GM19239 (cell line): ENCODE data around the gene SKI.

Experiments used
- DNase-seq: peaks from one replicate; pipeline ENCODE4 v3.0.0; 2011; ENCODE audit warnings: low spot score; ENCODE audit not compliant: insufficient read length
- FAIRE-seq: peaks from 2 replicates; lab custom pipeline; 2011; peaks lifted over from hg19 to GRCh38; lab: Jason Lieb, UNC

Gene SKI

DNA sequence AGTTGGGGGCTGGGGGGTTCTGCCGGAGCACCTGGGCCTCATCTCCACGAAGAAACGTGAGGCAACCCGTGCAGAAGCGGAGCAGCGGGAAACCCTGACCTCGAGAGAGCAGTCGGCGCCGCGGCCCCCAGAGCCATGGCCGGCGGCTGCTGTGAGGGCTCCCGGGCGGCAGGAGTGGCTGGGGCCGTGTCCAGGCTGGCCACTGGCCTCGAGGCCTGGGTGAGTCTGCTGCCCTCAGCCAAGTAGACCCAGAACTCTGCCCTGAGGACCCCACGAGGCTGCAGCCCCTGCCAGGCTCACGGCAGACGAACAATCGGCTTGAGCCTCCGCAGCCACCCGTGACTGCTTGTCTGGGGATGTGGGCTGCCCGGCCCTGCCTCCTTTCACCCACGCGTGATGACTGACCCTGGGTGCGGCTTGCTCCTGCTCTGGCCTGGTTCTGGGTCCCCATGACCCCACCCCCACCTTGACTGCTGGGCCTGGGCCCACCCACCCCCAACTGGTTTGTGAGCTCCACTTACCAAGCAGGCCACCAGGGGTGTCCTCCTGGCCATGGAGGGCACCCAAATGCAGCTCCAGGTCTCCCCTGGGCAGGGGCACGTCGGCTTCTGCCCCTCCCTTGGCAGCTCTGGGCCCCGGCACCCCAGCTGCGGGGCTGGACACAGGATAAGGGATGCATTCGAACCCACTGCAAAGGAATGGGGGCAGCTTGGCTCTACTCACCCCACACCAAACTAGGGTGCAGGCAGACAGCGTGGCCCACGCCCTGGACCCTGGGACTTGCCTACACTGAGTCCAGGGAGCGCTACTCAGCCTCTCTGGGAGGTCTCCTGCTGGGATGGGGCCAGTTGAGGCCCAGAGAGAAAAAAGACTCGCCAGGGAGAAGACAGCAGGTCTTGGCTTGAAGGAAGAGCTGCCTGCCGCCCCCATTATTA lies 129.1 kb downstream of the SKI start:
- no peak for FAIRE-seq
- no peak for DNase-seq

DNA sequence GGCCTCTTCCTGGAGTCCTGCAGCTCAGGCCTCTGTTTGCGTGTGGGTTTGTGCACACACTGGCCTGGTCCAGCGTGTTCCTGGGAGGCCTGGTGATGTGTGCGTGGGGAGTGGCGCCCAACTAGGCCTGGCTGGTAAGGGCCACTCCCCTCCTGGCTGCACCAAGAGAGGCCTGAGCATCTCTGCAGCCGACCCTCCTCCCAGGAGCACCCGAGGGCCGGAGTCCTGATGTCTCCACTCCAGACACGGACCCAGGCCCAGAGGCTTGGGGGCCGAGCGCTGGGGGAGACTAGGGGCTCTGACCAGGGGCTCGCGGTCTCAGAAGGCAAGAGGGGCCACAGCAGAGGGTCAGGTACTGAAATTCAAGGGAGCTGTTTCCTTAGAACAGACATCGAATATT lies 130.0 kb downstream of the SKI start:
- DNase-seq (no peak), FAIRE-seq (no peak)

DNA sequence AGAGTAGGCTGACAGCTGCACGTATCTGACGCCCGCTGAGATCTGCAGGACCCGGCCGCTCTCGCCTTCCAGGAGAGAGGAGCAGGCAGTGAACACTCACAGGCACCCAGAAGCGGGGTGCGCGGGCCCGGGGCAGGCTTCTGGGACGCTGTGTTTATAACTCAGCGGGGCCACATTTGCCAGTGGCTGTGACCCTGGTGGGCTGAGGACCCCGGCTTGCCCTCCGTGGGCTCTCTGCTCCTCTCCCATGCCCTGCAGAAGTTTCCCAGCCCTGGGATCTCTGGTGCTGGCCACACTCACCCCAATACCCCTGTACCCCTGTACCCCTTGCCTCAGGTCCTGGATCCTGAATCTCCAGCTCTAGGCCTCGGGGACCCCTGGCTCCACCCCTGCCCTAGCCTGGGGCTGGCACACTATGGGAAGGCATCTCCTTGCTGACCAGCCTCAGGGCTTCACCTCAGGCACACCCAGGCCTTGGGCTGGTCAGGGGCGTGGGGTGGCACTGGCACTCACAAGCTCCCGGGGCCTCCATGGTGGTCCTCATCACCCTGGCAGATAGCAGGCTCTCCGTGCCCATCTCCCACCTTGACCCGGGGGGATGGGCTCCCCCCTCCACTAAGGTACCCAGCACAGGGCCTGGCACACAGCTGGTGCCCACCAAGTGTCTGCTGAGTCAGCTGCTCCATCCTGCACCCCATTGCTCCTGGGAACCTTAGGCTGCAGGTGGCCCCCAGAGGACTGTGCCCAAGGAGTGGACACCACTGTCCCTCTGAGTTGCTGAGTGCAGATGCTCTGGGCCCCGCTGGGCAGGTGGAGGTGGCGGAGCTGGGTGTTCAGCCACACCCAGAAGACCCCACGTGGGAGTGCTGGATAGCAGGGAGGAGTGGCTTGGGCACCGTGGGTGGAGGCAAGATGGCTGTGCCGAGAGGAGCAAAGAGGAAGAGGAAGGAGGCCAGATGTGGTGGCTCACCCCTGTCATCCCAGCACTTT lies 130.8 kb downstream of the SKI start:
- FAIRE-seq (no peak), DNase-seq (no peak)
